Measurements from ENCODE around the gene SLC17A1.

Gene SLC17A1

DNA sequence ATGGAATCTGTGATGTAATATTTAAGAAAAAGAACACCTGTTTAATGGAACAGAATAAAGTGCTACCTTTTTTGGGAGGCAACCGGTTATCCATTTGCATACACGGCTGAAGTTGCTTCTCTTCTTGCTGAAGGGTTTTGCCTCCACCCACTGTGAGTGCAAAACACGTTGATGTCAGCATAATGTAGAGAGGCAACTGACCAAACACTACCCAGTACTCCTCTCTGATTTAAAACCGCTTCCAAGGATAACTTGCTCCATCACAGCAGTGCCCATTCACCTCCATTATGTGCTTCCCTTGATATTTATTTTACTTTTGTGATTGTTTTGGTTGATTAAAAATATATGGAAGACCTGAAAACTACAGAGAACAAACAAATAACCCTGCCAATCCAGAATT is 1.4 kb downstream of the SLC17A1 start:
- no peak for DNase-seq

DNA sequence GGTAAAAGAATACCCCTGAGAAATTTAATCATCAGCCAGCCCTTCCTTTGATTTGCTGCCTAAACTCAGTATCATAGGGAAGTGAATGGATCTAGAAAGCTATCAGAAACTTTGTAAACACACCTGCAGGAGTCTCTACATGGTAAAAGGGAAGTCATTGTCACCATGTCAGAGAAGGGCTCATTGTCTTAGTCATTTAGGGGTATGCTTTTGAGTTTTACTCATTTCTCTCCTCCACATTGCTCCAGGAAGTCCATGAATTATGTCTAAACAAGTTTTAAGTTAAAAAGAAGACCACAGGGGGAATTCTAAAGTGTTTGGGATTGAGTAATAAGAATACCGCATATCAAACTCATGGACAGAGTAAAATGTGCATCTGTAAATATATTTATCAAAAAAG is 2.5 kb downstream of the SLC17A1 start:
- DNase-seq: no peak

DNA sequence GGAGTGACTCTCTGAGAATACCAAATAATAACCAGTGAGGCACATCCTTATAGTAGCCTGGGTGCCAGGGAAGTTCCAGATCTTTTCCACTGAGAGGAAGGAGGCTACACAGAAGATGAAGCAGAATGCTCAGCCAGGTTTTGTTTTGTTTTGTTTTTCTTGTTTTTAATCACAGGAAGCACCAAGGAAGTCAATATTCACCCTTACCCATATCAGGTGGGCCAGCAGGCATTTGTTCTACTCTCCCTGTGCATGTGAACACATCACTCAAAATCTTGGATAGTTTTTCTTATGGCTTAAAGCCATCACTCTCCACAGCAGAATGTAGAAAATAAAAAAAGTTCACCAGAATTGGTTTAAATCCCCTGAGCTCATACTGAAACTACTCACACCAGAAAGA is 10.5 kb downstream of the SLC17A1 start:
- no peak for DNase-seq

GRCh38 chr6:25816252-25816651 is 15.6 kb downstream of the SLC17A1 start:
- DNase-seq: no peak

GRCh38 chr6:25815194-25815593 is 16.7 kb downstream of the SLC17A1 start:
- DNase-seq: no peak

DNA sequence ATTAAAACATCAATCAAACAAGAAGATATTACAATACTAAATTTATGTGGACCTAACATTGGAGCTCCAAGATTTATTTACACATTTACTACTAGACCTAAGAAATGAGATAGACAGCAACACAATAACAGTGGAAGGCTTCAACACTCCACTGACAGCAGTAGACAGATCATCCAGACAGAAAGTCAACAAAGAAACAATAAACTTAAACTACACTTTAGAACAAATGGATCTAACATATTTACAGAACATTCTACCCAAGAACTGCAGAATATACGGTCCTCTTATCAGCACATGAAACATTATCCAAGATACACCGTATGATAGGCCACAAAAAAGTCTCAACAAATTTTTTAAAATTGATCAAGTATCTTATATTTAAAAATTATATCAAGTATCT is 27.0 kb downstream of the SLC17A1 start:
- DNase-seq: no peak

- no peak for DNase-seq
Measured at GRCh38 chr6:25801436-25801835, 30.4 kb downstream of the SLC17A1 start.

- DNase-seq: no peak
Measured at GRCh38 chr6:25794784-25795183, 37.1 kb downstream of the SLC17A1 start.

GRCh38 chr6:25793970-25794369 is 37.9 kb downstream of the SLC17A1 start:
- DNase-seq: no peak

DNA sequence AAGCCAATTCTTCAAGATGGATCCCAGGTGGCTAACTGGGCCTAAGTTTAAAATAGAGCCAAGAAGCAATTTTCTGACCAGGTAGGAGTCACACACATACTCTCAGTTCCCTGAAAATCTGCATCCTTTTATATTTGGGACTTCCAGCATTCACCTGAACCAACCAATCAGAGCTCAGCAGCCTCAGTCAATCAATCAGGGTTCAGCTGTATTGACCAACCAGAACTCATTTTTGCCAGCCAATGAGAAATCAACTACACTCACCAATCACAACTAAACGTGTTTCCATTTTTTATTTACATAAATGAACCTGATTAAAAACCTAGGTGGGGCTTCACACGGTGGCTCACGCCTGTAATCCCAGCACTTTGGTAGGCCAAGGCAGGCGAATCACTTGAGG is 39.8 kb downstream of the SLC17A1 start:
- DNase-seq: no peak

DNA sequence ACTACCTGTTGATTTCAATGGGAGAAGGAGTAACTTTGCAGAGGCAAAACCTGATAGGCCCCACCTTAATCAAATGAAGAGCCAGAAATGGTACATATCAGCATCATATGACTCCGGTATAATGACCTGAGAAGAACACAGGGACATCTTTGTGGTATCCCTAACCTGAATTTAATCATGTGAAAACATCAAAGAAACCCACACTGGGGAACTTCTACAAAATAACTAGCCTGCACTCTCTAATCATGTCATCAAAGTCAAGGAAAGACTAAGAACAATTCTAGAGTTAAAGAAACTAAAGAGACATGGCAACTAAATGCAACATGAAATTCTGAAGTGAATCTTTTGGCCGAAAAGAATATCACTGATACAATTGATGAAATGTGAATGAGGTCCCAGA is 42.4 kb downstream of the SLC17A1 start:
- no peak for DNase-seq

GRCh38 chr6:25788305-25788922 is 43.4 kb downstream of the SLC17A1 start:
- no peak for DNase-seq

GRCh38 chr6:25787428-25787827 is 44.4 kb downstream of the SLC17A1 start:
- no peak for DNase-seq

DNA sequence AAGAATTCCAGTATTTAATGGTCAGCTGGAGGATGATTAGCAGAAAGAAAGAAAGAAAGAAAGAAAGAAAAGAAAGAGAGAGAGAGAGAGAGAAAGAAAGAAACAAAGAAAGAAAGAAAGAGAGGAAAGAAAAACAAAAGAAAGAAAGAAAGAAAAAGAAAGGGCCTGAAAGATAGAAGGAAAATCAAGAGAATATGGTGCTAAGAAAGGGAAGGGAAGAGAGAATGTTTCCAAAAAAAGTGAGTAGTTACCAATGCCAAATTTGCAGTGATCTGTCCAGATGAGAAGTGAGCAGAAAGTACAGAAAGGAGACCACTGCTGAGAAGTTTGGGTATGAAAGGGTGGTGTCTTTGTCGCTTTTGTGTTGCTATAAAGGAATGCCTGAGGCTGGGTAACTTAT is 50.7 kb downstream of the SLC17A1 start:
- no peak for DNase-seq

- DNase-seq: no peak
Measured at GRCh38 chr6:25777856-25778649, 53.8 kb downstream of the SLC17A1 start.

GRCh38 chr6:25777031-25777430 is 54.8 kb downstream of the SLC17A1 start:
- DNase-seq: no peak

DNA sequence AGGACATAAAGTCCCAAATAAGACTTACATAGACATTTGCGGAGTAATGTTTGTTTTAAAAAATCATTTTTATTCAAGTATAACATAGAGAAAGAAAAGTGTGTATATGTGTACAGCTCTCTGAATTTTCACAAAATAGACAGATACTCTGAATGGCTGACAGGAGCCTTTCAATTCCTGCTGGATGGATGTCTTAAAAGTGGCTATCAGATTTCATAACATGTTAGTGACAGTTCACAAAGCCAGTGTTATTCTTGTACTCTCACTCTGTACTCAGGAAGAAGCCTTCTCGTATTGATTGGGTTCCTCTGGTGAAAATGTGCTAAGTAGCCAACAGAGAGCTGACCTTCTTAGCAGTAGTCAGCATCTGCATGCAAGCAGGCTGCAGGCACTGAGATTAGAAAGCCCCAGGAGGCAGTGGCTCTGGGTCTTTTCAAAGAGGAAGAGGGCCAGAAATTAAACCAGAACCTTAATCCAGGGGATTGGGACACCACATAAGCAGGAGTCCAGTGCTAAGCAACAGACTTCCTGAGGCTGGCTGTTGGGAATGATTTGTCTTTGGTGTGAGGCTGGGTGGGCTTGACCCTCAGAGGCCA is 57.6 kb downstream of the SLC17A1 start:
- no peak for DNase-seq

- DNase-seq: no peak
Measured at GRCh38 chr6:25769983-25770382, 61.9 kb downstream of the SLC17A1 start.

DNA sequence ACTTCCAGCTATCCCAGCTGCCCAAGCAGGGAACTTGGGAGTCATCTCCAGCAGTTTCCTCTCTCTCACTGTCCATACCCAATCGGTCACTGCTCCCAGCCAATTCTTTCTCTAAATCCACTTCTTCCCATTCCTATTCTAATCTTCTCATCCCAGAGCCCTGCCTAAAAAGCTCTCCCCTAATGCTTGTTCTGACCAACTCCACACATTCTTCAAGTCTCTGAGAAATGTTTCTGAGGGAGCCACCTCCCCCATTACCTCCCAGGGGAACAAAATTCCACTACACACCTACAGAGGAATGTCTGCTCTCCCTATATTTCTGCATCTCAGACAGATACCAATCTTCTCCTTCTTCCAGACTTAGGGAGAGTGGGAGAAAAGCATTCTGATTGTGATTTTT is 63.3 kb downstream of the SLC17A1 start:
- no peak for DNase-seq

DNA sequence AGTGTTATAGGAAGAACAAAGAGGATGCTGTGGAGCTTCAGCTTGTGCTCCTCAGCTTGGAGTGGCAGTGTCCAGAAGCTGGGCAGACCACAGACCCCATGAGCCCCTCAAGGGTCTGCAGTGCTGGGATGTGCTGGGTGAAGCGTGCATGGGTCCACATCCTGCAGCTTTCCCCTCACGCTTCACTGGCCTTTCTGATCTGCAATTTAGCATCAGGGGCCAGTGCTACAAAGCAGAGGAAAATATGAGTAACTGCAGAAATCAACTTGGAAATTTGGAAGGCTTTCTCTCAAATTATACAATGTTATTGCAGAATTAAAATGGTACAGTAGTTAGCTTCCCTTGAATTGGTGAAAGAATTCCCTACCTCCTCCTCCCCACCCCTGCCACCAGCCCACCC is 67.2 kb downstream of the SLC17A1 start:
- no peak for DNase-seq

DNA sequence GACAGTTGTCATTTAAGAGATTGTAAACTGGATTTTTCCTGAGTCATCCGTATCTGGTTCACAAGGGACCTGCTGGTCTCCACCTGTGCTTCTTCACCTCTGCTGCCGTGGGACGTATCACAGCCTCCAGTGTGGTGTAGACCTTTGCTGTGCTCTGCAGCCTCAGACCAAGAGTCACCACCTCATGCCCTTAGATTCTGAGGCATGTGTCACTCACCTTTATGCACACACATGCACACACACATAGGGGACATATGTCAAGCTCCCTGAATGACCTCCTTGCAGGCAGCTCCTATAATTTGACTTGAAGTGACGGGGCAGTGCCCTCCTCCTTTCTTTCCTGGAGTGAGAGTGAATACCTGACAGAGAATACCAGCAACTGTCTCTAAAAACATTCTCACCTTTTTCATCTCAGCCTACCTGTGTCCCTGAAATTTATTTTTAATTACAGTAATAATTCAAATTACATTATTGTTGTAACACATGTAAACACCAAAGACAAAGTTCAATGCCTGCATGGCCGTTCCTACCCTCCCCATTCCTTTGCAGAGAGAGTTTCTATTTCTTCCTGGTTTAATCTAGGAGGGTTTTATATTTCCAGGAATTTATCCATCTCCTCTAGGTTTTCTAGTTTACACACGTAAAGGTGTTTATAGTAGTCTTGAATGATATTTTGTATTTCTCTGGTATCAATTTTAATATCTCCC is 73.8 kb downstream of the SLC17A1 start:
- DNase-seq: no peak

- DNase-seq: no peak
Measured at GRCh38 chr6:25756382-25757363, 75.2 kb downstream of the SLC17A1 start.

DNA sequence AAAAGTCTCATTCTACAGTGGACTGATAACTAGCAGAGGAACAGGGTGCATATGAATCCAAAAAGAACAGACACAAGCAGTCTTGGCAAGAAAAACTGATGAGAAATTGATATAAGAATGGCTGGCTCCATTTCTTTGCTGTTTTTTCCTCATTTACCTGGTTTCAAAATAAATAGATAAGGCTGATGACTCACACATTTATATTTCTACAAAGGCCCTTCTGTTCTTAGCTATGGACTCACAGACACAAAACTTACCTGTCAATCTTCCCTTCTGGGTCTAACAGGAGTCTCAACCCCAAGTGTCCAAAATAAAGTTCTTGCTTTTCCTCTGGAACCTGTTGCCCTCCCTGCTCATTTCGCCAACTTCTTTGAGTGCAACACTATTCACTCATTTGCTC is 76.4 kb downstream of the SLC17A1 start:
- DNase-seq: no peak
